HG03439 (cell line): Measurements from ENCODE around the gene SKIL.

Source experiments
- ATAC-seq: cut with Tn5 transposase; IDR thresholded peaks from one replicate; pipeline ENCODE4 v1.9.1; 2021; ENCODE audit warnings: mild to moderate bottlenecking, moderate library complexity; ENCODE audit not compliant: unreplicated experiment

The SKIL gene

GRCh38 chr3:170431054-170431453, 73.5 kb downstream of the SKIL start:
- no peak for ATAC-seq

DNA sequence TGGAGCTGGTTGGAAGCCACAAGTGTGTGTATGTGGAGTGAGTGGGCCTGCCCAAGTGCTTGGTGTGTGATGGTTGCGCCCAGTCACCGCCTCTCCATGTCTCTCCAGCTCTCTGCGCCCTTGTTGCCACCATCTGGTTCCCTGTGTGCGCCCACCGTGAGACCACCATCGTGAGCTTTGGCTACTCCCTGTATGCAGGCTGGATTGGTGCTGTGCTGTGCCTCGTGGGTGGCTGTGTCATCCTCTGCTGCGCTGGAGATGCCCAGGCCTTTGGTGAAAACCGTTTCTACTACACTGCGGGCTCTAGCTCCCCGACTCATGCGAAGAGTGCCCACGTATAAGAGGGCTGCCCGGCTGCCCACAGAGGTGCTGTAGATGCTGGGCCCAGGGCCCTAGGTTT, 74.9 kb downstream of the SKIL start:
- no peak for ATAC-seq

- ATAC-seq, result no peak
Observed at GRCh38 chr3:170436697-170437096, 79.2 kb downstream of the SKIL start.

GRCh38 chr3:170437176-170437575, 79.7 kb downstream of the SKIL start:
- no peak for ATAC-seq

DNA sequence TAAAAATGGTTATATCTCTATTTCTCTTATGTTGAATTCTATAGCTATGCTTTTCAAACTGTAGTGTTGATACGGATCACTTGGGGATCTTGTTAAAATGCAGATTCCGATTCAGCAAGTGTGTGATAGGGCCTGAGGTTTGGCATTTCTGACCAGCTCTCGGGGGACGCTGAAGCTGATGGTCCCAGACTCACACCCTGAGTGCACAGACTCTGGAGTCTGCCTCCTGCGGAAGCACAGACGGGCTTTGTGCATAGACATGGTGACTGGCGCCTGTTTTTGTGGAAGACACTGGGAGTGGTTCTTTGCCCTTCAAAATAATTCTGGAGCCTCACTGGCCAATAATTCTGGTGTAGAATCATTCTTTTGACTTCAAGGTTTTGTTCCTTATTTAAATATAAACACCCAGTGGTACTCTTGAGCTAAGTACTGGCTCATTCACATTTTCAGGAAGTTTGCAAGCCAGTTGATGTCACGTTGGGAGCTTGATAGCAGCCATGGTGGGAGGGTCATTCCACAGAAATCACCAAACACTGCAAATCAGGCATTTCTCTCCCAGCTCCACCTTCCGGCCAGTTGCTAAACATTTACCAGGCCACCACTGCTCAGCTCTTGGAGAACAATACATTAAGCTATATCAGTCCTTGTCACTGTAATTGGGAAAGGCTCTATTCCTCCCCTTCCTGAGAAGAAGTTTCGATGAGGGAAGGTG, 80.3 kb downstream of the SKIL start:
- no peak for ATAC-seq

DNA sequence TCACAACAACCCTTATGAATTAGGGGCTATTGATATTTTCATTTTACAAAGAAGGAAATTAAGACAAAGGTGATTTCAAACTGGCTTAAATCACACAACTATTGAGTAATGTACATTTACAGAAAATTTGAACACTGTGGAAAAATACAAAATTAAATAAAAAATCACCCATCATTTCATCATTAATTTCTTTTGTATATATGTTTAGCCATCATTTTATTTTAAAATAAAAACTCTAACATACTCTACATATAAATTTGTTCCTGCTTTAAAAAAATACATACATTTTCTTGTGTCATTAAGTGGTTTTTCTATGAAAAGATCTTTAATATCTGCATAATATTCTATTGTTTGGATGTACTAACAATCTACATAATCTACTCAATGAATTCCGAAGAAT, 81.3 kb downstream of the SKIL start:
- no peak for ATAC-seq

- ATAC-seq, result no peak
Observed at GRCh38 chr3:170440344-170440743, 82.8 kb downstream of the SKIL start.

DNA sequence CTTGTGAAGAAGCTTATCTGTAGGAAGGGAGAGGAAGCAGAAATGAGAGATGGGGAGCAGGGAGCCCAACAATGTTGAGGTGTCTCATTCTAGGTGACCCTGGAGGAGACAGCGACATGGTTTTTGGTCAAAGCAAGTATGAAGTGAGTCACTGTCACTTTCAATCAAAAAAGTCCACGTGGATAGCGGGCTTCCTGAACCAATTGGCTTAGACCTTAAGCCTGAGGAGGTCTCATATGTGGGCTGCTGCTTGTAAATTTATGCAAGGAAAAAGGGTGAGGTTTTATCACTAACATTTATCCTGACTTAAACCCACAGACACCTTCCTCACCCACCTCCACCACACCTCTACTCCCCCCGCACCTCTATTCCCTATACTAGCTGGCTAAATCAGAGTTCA, 83.9 kb downstream of the SKIL start:
- no peak for ATAC-seq

DNA sequence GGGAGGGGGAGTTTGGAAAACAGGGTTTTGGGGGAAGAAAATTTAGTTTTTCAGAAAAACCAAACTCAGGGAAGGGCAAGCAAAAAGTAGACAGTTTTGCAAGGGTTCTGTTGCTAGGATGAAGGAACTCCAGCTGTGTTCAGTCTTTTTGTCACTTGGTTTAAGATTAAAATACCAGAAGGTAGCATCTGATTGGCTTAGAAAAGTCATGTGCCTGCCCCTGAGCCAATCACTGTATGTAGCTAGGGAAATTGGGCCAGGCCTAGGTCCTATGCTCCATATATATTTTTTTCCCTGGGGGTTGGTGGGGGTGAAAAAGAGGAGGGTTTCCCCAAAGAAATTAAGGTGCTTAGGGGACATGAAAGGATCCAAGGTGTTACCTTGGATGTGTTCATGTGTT, 85.4 kb downstream of the SKIL start:
- ATAC-seq, result no peak

GRCh38 chr3:170443457-170443856, 85.9 kb downstream of the SKIL start:
- ATAC-seq, result no peak
